Measurements from ENCODE around the gene UBAP2L. TPM values are rescaled to one million over a fixed set of nuclear protein-coding genes. Genes with fewer than 3 reads are reported as not detected.
"Not testable (repeated sequence)": the region's sequence is repeated elsewhere in the genome, so short reads cannot be mapped to it uniquely, and the experiment has no call there.

Gene UBAP2L
- total RNA-seq, 1 donor from 2014 or later, result 230 TPM

DNA sequence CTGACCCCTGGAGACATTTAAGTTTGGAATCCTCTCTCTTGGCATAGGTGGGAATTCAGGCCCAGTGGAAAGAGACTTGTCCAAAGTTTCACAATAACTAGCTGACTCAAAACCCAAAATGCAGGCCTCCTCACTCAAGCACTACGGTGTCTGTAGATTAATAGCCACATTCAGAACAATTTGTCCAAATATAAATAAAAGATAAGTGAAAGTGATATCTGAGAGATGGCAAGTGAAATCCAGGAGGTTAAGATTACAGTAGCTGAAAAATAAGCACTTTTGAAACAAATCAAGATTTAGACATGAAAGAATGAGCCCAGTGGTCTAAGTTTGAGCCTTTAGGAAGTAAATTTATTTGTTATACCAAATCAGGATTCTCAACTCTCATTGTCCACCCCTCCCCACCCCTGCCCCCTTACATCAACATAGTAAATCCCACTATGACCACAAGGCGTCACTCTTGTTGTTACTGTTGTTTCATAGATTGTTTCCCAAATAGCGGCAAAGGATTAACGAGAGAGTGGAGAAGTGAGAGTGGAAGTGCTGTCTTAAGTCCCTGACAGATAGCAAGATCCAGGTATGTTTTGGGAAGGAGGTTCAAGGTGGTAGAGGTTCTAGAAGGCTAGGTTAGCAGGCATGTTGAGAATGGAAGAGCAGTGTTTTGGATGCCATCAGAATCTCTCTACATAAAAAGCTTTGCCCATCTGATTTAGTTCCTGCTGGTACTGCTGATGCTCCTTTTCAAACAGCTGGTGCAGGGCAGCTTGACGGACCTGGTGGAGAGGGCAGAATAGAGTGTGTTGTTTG, 21.8 kb upstream of the UBAP2L start:
- intact Hi-C loops (cut with micrococcal nuclease), result loop anchor here (1.0 to 5.0 kb wide), 5 partner anchors 21 to 153 kb away; partner anchors contain the start of genes HAX1 and UBAP2L

DNA sequence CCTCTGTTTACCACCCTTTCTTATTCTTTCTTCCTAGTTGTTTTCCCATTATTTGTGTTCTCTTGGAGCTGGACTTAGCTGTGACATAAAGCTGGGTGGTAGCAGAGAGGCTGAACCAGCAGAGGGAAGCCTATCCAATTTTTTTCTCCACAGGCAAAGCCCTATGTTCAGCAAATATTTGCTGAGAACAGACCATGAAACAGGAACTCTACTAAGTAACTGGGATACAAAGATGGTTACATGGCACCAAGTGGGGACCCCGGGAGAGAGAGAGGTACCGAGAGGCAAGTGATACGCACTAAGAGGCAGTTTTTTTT, 21.2 kb upstream of the UBAP2L start:
- intact Hi-C loops (cut with micrococcal nuclease), result loop anchor here (1.0 to 5.0 kb wide), 5 partner anchors 21 to 153 kb away; partner anchors contain the start of genes HAX1 and UBAP2L

DNA sequence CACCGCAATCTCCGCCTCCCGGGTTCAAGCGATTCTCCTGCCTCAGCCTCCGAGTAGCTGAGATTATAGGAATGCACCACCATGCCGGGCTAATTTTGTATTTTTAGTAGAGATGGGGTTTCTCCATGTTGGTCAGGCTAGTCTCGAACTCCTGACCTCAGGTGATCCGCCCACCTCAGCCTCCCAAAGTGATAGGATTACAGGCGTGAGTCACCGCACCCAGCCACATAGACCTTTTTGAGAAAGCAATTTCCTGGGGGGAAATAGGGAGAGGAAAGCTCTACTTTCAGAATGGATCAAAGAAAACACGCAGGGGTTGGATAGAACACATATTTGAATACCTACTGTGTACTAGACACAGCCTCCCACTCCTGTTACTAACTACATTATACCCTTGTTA, 15.0 kb upstream of the UBAP2L start:
- intact Hi-C loops (cut with micrococcal nuclease), result not testable (repeated sequence)

DNA sequence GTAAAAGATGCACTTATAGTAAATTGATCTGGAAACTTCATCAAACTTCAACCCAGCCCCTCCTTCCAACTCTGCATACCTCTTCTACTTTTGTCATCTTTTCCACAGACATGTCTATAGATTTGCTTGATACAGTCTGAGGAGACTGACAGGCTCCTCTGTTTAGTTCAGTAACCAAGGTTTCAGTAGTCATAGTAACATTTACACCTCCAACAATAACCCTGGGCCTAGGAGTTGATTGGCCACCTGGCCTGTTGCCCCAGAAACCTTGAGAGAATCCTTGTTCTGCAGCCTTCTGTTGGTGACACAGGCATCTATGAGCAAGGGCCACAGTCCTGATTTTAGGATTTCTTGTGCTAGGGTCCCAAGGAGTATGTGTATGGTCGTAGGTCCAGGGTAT, 14.6 kb upstream of the UBAP2L start, which contains the start of gene CFAP141:
CFAP141 (minus strand) TSS at position 138 of the 400 bp plus-strand sequence; CDS start at position 112, 26 bp downstream.
- intact Hi-C loops (cut with micrococcal nuclease), result no loop called here

- intact Hi-C loops (cut with micrococcal nuclease), result loop anchor here (1.0 kb wide), 1 partner anchor 10 kb away; no protein-coding TSS in a partner anchor
Observed at GRCh38 chr1:154207262-154207661, 13.5 kb upstream of the UBAP2L start.

GRCh38 chr1:154208677-154209388, 11.9 kb upstream of the UBAP2L start:
- intact Hi-C loops (cut with micrococcal nuclease), result no loop called here

DNA sequence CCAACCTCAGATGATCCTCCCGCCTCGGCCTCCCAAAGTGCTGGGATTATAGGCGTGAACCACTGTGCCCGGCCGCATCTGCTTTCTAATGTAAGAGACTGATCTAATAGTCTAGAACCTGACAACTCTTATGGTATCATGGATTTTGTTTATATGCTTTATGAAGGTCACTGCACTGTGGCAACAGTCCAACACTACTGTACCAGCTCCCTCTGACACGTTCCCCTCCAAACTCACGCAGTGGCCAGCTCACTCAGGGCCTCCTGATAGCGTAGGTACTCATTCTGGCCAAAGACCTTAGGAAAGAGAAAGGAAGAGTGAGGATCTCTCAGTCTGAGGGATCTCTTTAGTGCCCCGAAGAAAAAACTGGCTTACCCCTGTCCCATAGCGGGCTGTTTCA, 8.7 kb upstream of the UBAP2L start:
- intact Hi-C loops (cut with micrococcal nuclease), result no loop called here

DNA sequence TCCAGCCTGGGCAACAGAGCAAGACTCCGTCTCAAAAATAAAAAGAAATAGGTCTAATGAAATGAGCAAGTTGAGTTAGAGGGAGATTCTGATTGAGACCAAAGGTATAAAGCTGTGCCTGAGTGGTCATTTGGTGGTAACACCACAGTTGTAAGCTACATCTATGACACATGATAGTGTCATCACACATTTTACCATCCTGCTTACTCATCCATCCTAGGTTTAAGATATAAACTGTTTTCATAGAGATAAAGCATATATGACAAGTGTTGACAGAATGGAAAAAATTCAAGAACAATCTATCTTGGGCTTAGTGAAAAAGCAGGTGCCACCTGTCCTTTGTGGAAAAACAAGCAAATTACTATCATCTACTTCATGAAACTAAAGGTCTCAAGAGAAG, 7.5 kb upstream of the UBAP2L start:
- intact Hi-C loops (cut with micrococcal nuclease), result no loop called here

GRCh38 chr1:154218545-154218944, 2.2 kb upstream of the UBAP2L start:
- intact Hi-C loops (cut with micrococcal nuclease), result no loop called here

DNA sequence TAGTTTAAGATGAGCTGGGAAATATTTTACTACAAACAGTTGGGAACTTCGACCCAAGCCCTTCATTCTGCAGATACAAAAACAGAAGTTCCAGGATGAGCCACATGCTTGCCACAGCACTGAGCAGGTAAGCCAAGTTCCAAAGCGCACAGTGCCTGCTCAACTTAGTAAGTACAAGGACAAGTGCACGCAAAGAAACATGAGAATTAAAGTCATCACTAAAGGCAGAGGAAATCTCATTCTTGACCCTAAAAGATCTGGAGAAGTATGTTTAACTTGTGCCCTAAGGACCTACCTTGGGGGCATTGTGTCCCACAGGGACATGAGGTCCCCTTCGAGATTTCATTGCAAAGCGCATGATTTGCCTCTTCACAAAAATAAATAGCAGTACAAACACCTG, 1.2 kb upstream of the UBAP2L start:
- intact Hi-C loops (cut with micrococcal nuclease), result no loop called here

GRCh38 chr1:154220970-154221277, 169 bp downstream of the UBAP2L start:
- intact Hi-C loops (cut with micrococcal nuclease), result loop anchor here (1.0 to 5.0 kb wide), 16 partner anchors 22 to 1638 kb away; partner anchors contain the start of genes ADAR, ATP8B2, GATAD2B and HAX1

GRCh38 chr1:154221278-154222001, 685 bp downstream of the UBAP2L start:
- intact Hi-C loops (cut with micrococcal nuclease), result loop anchor here (2.0 to 5.0 kb wide), 9 partner anchors 113 to 1637 kb away; partner anchors contain the start of genes ADAR, GATAD2B, ILF2 and PMVK

- intact Hi-C loops (cut with micrococcal nuclease), result loop anchor here (5.0 kb wide), 3 partner anchors 525 to 780 kb away; partner anchors contain the start of genes PMVK and ZBTB7B
Observed at GRCh38 chr1:154222518-154222917, 1.8 kb downstream of the UBAP2L start.

DNA sequence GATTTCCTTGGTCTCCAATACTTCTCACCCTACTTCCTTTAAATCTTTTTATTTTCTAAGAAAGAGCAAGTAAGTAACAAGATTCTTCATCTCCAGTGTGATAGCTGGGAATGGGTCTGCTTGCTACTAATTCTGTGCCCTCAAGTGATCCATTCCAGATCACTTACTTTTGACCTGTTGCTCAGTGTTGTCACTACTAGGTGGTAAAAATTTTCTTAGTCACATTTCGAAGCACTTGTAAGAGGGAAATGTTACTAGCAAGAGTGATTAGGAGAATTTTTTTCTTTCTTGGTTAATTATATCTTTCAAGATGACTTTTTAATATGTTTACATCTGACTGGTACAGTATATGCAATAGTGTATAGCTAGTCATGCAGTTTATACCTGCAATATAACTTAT, 2.2 kb downstream of the UBAP2L start:
- intact Hi-C loops (cut with micrococcal nuclease), result loop anchor here (5.0 kb wide), 3 partner anchors 524 to 779 kb away; partner anchors contain the start of genes PMVK and ZBTB7B

GRCh38 chr1:154223621-154224020, 2.9 kb downstream of the UBAP2L start:
- intact Hi-C loops (cut with micrococcal nuclease), result loop anchor here (5.0 kb wide), 3 partner anchors 524 to 779 kb away; partner anchors contain the start of genes PMVK and ZBTB7B

GRCh38 chr1:154225370-154225769, 4.6 kb downstream of the UBAP2L start:
- intact Hi-C loops (cut with micrococcal nuclease), result no loop called here

DNA sequence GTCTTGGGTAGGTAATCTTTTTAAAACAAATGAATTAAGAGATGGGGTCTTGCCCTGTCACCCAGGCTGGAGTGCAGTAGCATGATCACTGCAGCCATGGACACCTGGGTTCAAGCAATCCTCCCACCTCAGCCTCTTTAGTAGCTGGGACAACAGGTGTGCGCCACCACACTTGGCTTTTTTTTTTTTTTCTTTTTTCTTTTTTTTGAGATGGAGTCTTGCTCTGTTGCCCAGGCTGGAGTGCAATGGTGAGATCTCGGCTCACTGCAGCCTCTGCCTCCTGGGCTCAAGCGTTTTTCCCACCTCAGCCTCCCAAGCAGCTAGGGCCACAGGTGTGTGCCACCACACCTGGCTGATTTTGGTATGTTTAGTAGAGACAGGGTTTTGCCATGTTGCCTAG, 10.4 kb downstream of the UBAP2L start:
- intact Hi-C loops (cut with micrococcal nuclease), result not testable (repeated sequence)

GRCh38 chr1:154233127-154233526, 12.4 kb downstream of the UBAP2L start:
- intact Hi-C loops (cut with micrococcal nuclease), result not testable (repeated sequence)

GRCh38 chr1:154236855-154237254, 16.1 kb downstream of the UBAP2L start:
- intact Hi-C loops (cut with micrococcal nuclease), result no loop called here

GRCh38 chr1:154237435-154237834, 16.7 kb downstream of the UBAP2L start:
- intact Hi-C loops (cut with micrococcal nuclease), result no loop called here

- intact Hi-C loops (cut with micrococcal nuclease), result no loop called here
Observed at GRCh38 chr1:154237880-154238506, 17.2 kb downstream of the UBAP2L start.

Measured in T-helper 1 cell treated with Interleukin-12 subunit alpha and Interleukin-12 subunit beta and Interleukin-4 antibody, amounts not matched to agents 30 ng/mL and 1 ng/mL, for 36 hours (primary cell).